ENCODE data around the gene MED23.

The MED23 gene

GRCh38 chr6:131581523-131581922 lies 46.5 kb downstream of the MED23 start:
- Histone ChIP-seq H3K27me3 (no peaks in the 10 kb centered on the region), H3K4me3 (no peak overlapping the region), H3K9ac (no peak overlapping the region), H3K27ac (no peak overlapping the region), H3K4me1 (no peaks in the 10 kb centered on the region), H3K36me3 (peaks cover 87% of the 10 kb centered on the region), H3K4me2 (no peak overlapping the region), H4K20me1 (no peaks in the 10 kb centered on the region), H3K9me3 (no peaks in the 10 kb centered on the region)
- no peak for TF ChIP-seq Cebpa-rat (IDR thresholded peaks at IDR 0.05)

DNA sequence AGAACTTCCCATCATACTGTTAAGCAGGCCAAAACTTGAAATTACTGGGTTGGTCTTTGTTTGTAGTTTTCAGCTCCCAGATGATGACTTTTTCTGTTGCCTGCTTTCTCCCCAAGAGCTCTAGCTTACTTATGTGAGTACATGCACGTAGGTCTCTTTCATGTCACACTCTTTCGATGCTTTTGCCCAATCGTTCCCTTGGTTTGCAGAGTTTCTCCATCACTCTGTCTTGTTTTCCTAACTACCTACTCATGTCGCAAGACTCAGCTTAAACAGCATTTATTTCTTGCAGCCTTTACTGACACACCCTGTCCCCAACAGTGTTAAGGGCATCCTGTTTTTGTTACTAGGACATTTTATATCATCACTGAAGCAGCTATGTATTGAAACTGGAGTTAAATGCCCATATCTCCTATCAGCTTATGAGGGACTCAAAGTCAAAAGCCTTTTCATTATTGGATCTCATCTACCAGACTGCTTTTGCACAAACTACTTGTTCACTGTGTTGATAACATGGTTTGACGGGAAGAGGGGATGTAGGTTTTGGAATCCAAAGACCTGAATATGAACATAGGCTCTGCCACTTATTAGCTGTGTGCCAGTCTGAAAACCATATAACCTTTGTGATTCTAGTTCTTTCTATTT lies 52.1 kb downstream of the MED23 start:
- Histone ChIP-seq H3K4me2 (no peak overlapping the region), H3K27ac (no peak overlapping the region), H4K20me1 (no peaks in the 10 kb centered on the region), H3K9ac (no peak overlapping the region), H3K9me3 (no peaks in the 10 kb centered on the region), H3K27me3 (no peaks in the 10 kb centered on the region), H3K4me1 (no peaks in the 10 kb centered on the region), H3K36me3 (peaks cover 45% of the 10 kb centered on the region), H3K4me3 (no peak overlapping the region)
- TF ChIP-seq Cebpa-rat (IDR thresholded peaks at IDR 0.05), result no peak

- no peak overlapping the region for H3K9ac ChIP-seq
- H4K20me1 ChIP-seq, result no peaks in the 10 kb centered on the region
- H3K27ac ChIP-seq, result no peak overlapping the region
- H3K9me3 ChIP-seq, result no peaks in the 10 kb centered on the region
- no peaks in the 10 kb centered on the region for H3K27me3 ChIP-seq
- no peak overlapping the region for H3K4me3 ChIP-seq
- H3K36me3 ChIP-seq, result peaks cover 32% of the 10 kb centered on the region
- TF ChIP-seq Cebpa-rat (IDR thresholded peaks at IDR 0.05), result no peak
- no peaks in the 10 kb centered on the region for H3K4me1 ChIP-seq
- H3K4me2 ChIP-seq, result no peak overlapping the region
These were observed 53.4 kb downstream of the MED23 start for GRCh38 chr6:131574686-131575085.

GRCh38 chr6:131574133-131574532 lies 53.9 kb downstream of the MED23 start:
- no peak for TF ChIP-seq Cebpa-rat (IDR thresholded peaks at IDR 0.05)
- Histone ChIP-seq H3K36me3 (peaks cover 30% of the 10 kb centered on the region), H3K27ac (no peak overlapping the region), H4K20me1 (no peaks in the 10 kb centered on the region), H3K9ac (no peak overlapping the region), H3K4me2 (no peak overlapping the region), H3K4me1 (no peaks in the 10 kb centered on the region), H3K4me3 (no peak overlapping the region), H3K9me3 (no peaks in the 10 kb centered on the region), H3K27me3 (no peaks in the 10 kb centered on the region)

GRCh38 chr6:131572686-131573415 lies 55.2 kb downstream of the MED23 start, which contains the start of gene ARG1:
Gene ARG1, plus strand, starts transcription at chr6:131573226. Its CDS starts 57 bp downstream, at chr6:131573283.
- Histone ChIP-seq H3K36me3 (peaks cover 17% of the 10 kb centered on the region), H3K27me3 (no peaks in the 10 kb centered on the region), H3K4me3 (no peak within 1 kb of the TSS), H3K27ac (no peak within 1 kb of the TSS), H3K4me2 (no peak within 1 kb of the TSS), H3K9ac (no peak within 1 kb of the TSS), H3K4me1 (no peaks in the 10 kb centered on the region), H3K9me3 (no peaks in the 10 kb centered on the region), H4K20me1 (no peaks in the 10 kb centered on the region)
- TF ChIP-seq Cebpa-rat (IDR thresholded peaks at IDR 0.05), result no peak

DNA sequence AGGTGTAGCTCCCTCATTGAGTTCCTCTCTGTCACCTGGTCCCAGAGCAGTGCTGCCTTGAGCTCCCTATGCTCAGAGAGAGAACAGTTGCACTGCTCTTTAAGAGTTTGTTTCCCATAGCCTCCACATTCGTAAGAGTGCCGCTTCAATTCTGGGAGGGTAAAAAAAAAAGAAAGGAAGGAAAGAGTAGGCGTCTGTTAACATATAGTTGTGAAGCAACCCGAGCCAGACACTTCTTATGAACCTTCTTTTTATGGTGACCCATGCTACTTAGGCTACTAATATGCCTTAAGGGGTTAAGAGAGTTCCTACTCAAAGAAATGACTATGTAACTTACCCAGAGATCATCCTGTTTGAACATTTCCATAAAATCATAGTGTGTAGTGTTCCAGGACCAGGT lies 59.3 kb downstream of the MED23 start:
- Histone ChIP-seq H3K27ac (no peak overlapping the region), H3K27me3 (no peaks in the 10 kb centered on the region), H4K20me1 (no peaks in the 10 kb centered on the region), H3K36me3 (no peaks in the 10 kb centered on the region), H3K9ac (no peak overlapping the region), H3K9me3 (no peaks in the 10 kb centered on the region), H3K4me3 (no peak overlapping the region), H3K4me1 (no peaks in the 10 kb centered on the region), H3K4me2 (no peak overlapping the region)
- TF ChIP-seq Cebpa-rat (IDR thresholded peaks at IDR 0.05), result no peak

- Histone ChIP-seq H3K27me3 (no peaks in the 10 kb centered on the region), H3K4me2 (no peak overlapping the region), H3K4me3 (no peak overlapping the region), H3K4me1 (no peaks in the 10 kb centered on the region), H3K9me3 (no peaks in the 10 kb centered on the region), H3K27ac (no peak overlapping the region), H3K9ac (no peak overlapping the region), H3K36me3 (no peaks in the 10 kb centered on the region), H4K20me1 (no peaks in the 10 kb centered on the region)
- TF ChIP-seq Cebpa-rat (IDR thresholded peaks at IDR 0.05), result no peak
These were observed 63.0 kb downstream of the MED23 start for GRCh38 chr6:131565056-131565455.

DNA sequence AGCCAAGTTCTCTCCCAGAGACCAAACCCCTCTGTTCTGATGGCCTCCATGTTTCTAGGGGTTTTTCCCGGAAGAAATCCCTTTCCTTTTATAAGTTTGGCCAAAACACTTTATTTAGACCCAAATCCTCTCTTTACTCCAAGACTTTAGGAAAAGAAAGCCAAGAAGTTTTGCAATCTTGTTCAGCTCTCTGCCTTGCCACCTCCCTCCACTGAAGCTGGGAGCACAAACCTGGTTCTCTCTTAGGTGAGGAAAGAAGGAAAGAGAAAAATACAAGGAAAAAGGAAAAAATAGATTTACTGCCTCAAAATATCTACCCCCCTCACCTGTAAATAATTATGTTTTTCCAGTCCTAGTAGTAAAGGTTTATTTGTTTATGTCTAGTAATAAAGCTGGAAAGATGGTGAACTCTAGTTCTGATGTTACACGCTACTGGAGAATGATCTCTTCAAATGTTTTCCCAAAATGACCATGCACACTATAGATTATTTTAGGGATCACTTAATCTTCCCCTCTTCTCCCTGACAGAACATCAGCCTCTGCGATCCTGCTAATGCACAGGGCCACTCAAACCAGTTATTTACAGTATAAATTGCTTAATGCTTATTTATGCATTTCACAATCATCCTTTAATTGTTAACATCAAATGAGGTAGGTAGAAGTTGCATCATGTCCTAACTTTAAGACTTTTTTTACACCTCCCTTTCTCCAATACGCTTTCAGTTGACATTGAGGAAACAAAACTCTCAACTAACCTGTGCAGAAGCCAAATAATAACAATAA lies 65.9 kb downstream of the MED23 start:
- Histone ChIP-seq H3K4me3 (no peak overlapping the region), H3K4me2 (no peak overlapping the region), H3K9ac (no peak overlapping the region), H3K27ac (no peak overlapping the region), H3K36me3 (no peaks in the 10 kb centered on the region), H3K27me3 (no peaks in the 10 kb centered on the region), H3K9me3 (no peaks in the 10 kb centered on the region), H4K20me1 (no peaks in the 10 kb centered on the region), H3K4me1 (no peaks in the 10 kb centered on the region)
- no peak for TF ChIP-seq Cebpa-rat (IDR thresholded peaks at IDR 0.05)

GRCh38 chr6:131558922-131559321 lies 69.1 kb downstream of the MED23 start:
- Histone ChIP-seq H3K4me3 (no peak overlapping the region), H3K4me1 (no peaks in the 10 kb centered on the region), H3K9ac (no peak overlapping the region), H3K4me2 (no peak overlapping the region), H3K9me3 (no peaks in the 10 kb centered on the region), H3K27ac (no peak overlapping the region), H3K36me3 (no peaks in the 10 kb centered on the region), H3K27me3 (no peaks in the 10 kb centered on the region), H4K20me1 (no peaks in the 10 kb centered on the region)
- TF ChIP-seq Cebpa-rat (IDR thresholded peaks at IDR 0.05), result no peak

DNA sequence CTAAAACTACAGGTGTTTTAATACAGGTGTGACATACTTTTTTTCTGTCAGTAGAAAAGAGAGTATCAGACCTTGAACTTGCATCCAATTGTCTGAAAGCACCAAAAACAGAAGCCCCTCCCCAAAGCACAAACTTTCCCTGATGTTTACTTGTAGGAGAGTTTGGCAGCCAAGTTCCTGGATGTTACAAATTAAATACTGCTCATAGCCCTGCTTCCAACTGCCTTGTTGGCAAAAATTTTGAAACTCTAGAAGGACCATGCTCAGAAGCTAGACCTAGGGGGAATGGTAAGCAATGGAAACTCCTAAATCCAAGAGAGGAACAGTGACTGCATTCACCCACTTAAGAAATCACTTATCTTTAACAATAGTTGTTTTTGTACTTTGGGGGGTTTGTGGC lies 72.0 kb downstream of the MED23 start:
- Histone ChIP-seq H3K4me3 (no peak overlapping the region), H3K9ac (no peak overlapping the region), H4K20me1 (no peaks in the 10 kb centered on the region), H3K27ac (no peak overlapping the region), H3K4me2 (no peak overlapping the region), H3K4me1 (no peaks in the 10 kb centered on the region), H3K36me3 (no peaks in the 10 kb centered on the region), H3K9me3 (no peaks in the 10 kb centered on the region), H3K27me3 (no peaks in the 10 kb centered on the region)
- no peak for TF ChIP-seq Cebpa-rat (IDR thresholded peaks at IDR 0.05)

Measured in BLaER1 (cell line).